IPS DF 4.7 (cell line): Measurements from ENCODE around the gene CPD.
"Not testable (repeated sequence)": the region's sequence is repeated elsewhere in the genome, so short reads cannot be mapped to it uniquely, and the experiment has no call there.

Experiments used
- DNase-seq: peaks from one replicate; pipeline ENCODE4 v3.0.0-alpha.2; 2013; ENCODE audit warnings: low spot score; ENCODE audit errors: extremely low read depth

CPD gene

GRCh38 chr17:30382345-30382744 is 3.6 kb downstream of the CPD start:
- no peak for DNase-seq

GRCh38 chr17:30388321-30389179 is 9.8 kb downstream of the CPD start:
- no peak for DNase-seq

- no peak for DNase-seq
These were observed 11.1 kb downstream of the CPD start for GRCh38 chr17:30389756-30390300.

GRCh38 chr17:30391534-30391933 is 12.8 kb downstream of the CPD start:
- DNase-seq, result no peak

- DNase-seq, result no peak
These were observed 14.8 kb downstream of the CPD start for GRCh38 chr17:30393491-30393890.

- no peak for DNase-seq
These were observed 15.5 kb downstream of the CPD start for GRCh38 chr17:30393911-30394867.

GRCh38 chr17:30395398-30396022 is 16.8 kb downstream of the CPD start:
- no peak for DNase-seq

- DNase-seq, result no peak
These were observed 17.4 kb downstream of the CPD start for GRCh38 chr17:30396129-30396528.

- no peak for DNase-seq
These were observed 17.9 kb downstream of the CPD start for GRCh38 chr17:30396612-30397011.

- no peak for DNase-seq
These were observed 19.8 kb downstream of the CPD start for GRCh38 chr17:30398328-30399041.

GRCh38 chr17:30401097-30401496 is 22.4 kb downstream of the CPD start:
- DNase-seq, result no peak

- DNase-seq, result peak; percentile 22
These were observed 26.4 kb downstream of the CPD start for GRCh38 chr17:30405161-30405560.

GRCh38 chr17:30410627-30411026 is 31.9 kb downstream of the CPD start:
- not testable (repeated sequence) for DNase-seq

- DNase-seq, result not testable (repeated sequence)
These were observed 33.3 kb downstream of the CPD start for GRCh38 chr17:30412008-30412496.

GRCh38 chr17:30413109-30413508 is 34.4 kb downstream of the CPD start:
- DNase-seq, result no peak

- DNase-seq, result no peak
These were observed 35.8 kb downstream of the CPD start for GRCh38 chr17:30414486-30414885.

GRCh38 chr17:30415491-30415890 is 36.8 kb downstream of the CPD start:
- DNase-seq, result no peak

GRCh38 chr17:30418070-30418469 is 39.3 kb downstream of the CPD start:
- DNase-seq, result not testable (repeated sequence)

- no peak for DNase-seq
These were observed 42.9 kb downstream of the CPD start for GRCh38 chr17:30421592-30421991.

- DNase-seq, result no peak
These were observed 43.4 kb downstream of the CPD start for GRCh38 chr17:30422171-30422570.

GRCh38 chr17:30424471-30424870 is 45.7 kb downstream of the CPD start:
- no peak for DNase-seq
